ENCODE measurements around the gene ZNF783.

The ZNF783 gene

DNA sequence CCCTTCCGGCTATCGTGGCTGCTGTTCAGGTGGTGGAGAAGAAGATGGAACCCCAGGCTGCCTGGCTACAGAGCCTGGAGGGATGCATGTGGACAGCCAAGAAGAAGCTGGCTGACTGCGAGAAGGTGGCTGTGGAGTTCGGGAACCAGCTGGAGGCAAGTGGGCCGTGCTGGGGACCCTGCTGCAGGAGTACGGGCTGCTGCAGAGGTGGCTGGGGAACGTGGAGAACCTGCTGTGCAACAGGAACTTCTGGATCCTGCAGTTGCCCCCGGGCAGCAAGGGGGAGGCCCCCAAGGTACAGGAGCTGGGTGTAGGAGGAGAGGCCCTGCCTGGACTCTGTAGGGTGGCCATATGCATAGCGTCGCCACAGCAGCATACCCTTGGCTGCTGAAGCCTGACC lies 25.6 kb downstream of the ZNF783 start:
- no peaks in the 10 kb centered on the region for H3K9me2 ChIP-seq (ENCODE audit: low read depth, low read length)
- H3K4me1 ChIP-seq (ENCODE audit: insufficient read depth, low read length, severe bottlenecking) = peaks cover 44% of the 10 kb centered on the region
- no peaks in the 10 kb centered on the region for H3K79me2 ChIP-seq (ENCODE audit: insufficient read depth, low read length)
- no peaks in the 10 kb centered on the region for H3F3A ChIP-seq (ENCODE audit: insufficient read depth, low read length)
- no peaks in the 10 kb centered on the region for H3K27me3 ChIP-seq (ENCODE audit: insufficient read depth, low read length)
- TF ChIP-seq, protein P1, sequence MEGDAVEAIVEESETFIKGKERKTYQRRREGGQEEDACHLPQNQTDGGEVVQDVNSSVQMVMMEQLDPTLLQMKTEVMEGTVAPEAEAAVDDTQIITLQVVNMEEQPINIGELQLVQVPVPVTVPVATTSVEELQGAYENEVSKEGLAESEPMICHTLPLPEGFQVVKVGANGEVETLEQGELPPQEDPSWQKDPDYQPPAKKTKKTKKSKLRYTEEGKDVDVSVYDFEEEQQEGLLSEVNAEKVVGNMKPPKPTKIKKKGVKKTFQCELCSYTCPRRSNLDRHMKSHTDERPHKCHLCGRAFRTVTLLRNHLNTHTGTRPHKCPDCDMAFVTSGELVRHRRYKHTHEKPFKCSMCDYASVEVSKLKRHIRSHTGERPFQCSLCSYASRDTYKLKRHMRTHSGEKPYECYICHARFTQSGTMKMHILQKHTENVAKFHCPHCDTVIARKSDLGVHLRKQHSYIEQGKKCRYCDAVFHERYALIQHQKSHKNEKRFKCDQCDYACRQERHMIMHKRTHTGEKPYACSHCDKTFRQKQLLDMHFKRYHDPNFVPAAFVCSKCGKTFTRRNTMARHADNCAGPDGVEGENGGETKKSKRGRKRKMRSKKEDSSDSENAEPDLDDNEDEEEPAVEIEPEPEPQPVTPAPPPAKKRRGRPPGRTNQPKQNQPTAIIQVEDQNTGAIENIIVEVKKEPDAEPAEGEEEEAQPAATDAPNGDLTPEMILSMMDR (IDR thresholded peaks at IDR 0.05; ENCODE audit: low read length) = no peak
- TF ChIP-seq EZH2 (IDR thresholded peaks at IDR 0.05; ENCODE audit: borderline replicate concordance, low read length) = no peak
- no peaks in the 10 kb centered on the region for H3K9me3 ChIP-seq (ENCODE audit: low read length)
- no peak overlapping the region for H3K27ac ChIP-seq (ENCODE audit: low read depth, low read length, poor library complexity, severe bottlenecking)
- H3K36me3 ChIP-seq (ENCODE audit: insufficient read depth, low read length) = peaks cover 9% of the 10 kb centered on the region; the same call in 1 of the 2 replicates
- no peak overlapping the region for H2AFZ ChIP-seq (ENCODE audit: low read length)
- H3K4me3 ChIP-seq (ENCODE audit: low read depth, low read length, poor library complexity, severe bottlenecking) = no peak overlapping the region
- H4K20me1 ChIP-seq (ENCODE audit: insufficient read depth, low read length) = no peaks in the 10 kb centered on the region
- H3K4me2 ChIP-seq (ENCODE audit: low read length) = no peak overlapping the region
- H3K9ac ChIP-seq (ENCODE audit: low read length) = no peak overlapping the region

DNA sequence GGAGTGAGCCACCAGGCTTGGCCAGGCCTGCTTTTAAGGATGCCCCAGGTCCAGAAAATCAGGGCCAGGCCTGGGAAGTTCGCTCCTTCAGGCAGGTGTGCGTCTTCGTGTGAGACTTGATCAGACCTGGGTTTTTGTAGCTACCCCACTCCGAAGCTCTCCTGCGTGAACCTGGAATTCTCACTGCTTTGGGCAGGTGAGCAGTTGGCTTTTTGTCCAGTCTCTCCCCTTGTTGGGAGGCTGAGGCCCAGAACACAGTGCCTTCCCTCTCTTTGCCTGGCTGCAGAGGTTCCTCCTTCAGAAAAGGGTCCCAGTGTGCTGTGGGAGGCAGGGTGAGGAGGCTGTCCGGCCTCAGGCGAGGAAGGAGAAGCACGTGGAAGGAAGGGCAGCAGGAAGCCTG lies 27.3 kb downstream of the ZNF783 start:
- no peaks in the 10 kb centered on the region for H4K20me1 ChIP-seq (ENCODE audit: insufficient read depth, low read length)
- no peak overlapping the region for H3K27ac ChIP-seq (ENCODE audit: low read depth, low read length, poor library complexity, severe bottlenecking)
- H3K9ac ChIP-seq (ENCODE audit: low read length) = no peak overlapping the region
- peaks cover 37% of the 10 kb centered on the region for H3K4me1 ChIP-seq (ENCODE audit: insufficient read depth, low read length, severe bottlenecking)
- no peaks in the 10 kb centered on the region for H3K27me3 ChIP-seq (ENCODE audit: insufficient read depth, low read length)
- H3K79me2 ChIP-seq (ENCODE audit: insufficient read depth, low read length) = no peaks in the 10 kb centered on the region
- H2AFZ ChIP-seq (ENCODE audit: low read length) = no peak overlapping the region
- TF ChIP-seq, protein P1 (IDR thresholded peaks at IDR 0.05; ENCODE audit: low read length) = no peak
- TF ChIP-seq EZH2 (IDR thresholded peaks at IDR 0.05; ENCODE audit: borderline replicate concordance, low read length) = no peak
- peaks cover 9% of the 10 kb centered on the region; the same call in 1 of the 2 replicates for H3K36me3 ChIP-seq (ENCODE audit: insufficient read depth, low read length)
- no peaks in the 10 kb centered on the region for H3K9me3 ChIP-seq (ENCODE audit: low read length)
- no peak overlapping the region for H3K4me2 ChIP-seq (ENCODE audit: low read length)
- no peaks in the 10 kb centered on the region for H3K9me2 ChIP-seq (ENCODE audit: low read depth, low read length)
- H3K4me3 ChIP-seq (ENCODE audit: low read depth, low read length, poor library complexity, severe bottlenecking) = no peak overlapping the region
- no peaks in the 10 kb centered on the region for H3F3A ChIP-seq (ENCODE audit: insufficient read depth, low read length)

DNA sequence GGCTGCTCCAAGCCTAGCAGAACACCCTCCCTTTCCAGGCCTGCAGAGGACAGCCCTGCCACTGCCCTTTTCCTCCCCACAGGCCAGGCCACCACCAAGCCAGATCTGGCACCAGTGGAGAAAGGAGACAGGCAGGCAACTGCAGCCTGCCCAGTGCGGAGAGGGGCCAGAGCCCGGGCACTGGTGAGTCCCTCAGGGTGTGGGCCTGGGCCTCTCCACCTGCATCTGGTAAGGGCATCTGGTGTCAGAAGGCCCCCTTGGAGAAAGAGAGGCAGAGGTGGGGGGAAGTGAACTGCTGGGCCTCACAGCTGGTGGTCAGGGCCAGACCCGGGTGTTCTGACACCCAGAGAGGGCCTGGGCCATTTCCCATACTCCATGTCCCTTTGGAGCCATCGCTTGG lies 27.9 kb downstream of the ZNF783 start:
- Histone ChIP-seq H2AFZ (ENCODE audit: low read length) (no peak overlapping the region), H3F3A (ENCODE audit: insufficient read depth, low read length) (no peaks in the 10 kb centered on the region), H3K4me1 (ENCODE audit: insufficient read depth, low read length, severe bottlenecking) (peaks cover 31% of the 10 kb centered on the region), H3K9ac (ENCODE audit: low read length) (no peak overlapping the region), H3K4me2 (ENCODE audit: low read length) (no peak overlapping the region), H3K9me2 (ENCODE audit: low read depth, low read length) (no peaks in the 10 kb centered on the region), H4K20me1 (ENCODE audit: insufficient read depth, low read length) (no peaks in the 10 kb centered on the region), H3K79me2 (ENCODE audit: insufficient read depth, low read length) (no peaks in the 10 kb centered on the region), H3K27me3 (ENCODE audit: insufficient read depth, low read length) (no peaks in the 10 kb centered on the region), H3K36me3 (ENCODE audit: insufficient read depth, low read length) (peaks cover 12% of the 10 kb centered on the region; the same call in 1 of the 2 replicates), H3K4me3 (ENCODE audit: low read depth, low read length, poor library complexity, severe bottlenecking) (no peak overlapping the region), H3K9me3 (ENCODE audit: low read length) (no peaks in the 10 kb centered on the region), H3K27ac (ENCODE audit: low read depth, low read length, poor library complexity, severe bottlenecking) (no peak overlapping the region)
- TF ChIP-seq, protein P1 (IDR thresholded peaks at IDR 0.05; ENCODE audit: low read length) = no peak
- no peak for TF ChIP-seq EZH2 (IDR thresholded peaks at IDR 0.05; ENCODE audit: borderline replicate concordance, low read length)

Measured in OCI-LY1 (cell line).